Mesenchymal stem cell (in vitro differentiated cells and primary cell): ENCODE data around the gene STAU1.
"Not testable (repeated sequence)": the region's sequence is repeated elsewhere in the genome, so short reads cannot be mapped to it uniquely, and the experiment has no call there.

ENCODE experiments used
- DNase-seq: peaks from one replicate; pipeline ENCODE4 v3.0.0-alpha.2; 2013
- H2AFZ ChIP-seq: one replicate; pipeline ENCODE4 v1.6.1; 2013; ENCODE audit warnings: low read depth, mild to moderate bottlenecking, control low read depth, inconsistent platforms, low read length, moderate library complexity
- H2AK5ac ChIP-seq: 2 replicates; pipeline ENCODE4 v1.6.1; 2013; ENCODE audit warnings: low read length, moderate library complexity, mild to moderate bottlenecking, inconsistent platforms; ENCODE audit not compliant: severe bottlenecking
- H2BK120ac ChIP-seq: one replicate; pipeline ENCODE4 v1.6.1; 2013; ENCODE audit warnings: low read depth, mild to moderate bottlenecking, inconsistent platforms, low read length, moderate library complexity
- H2BK12ac ChIP-seq, 2 experiments: one replicate each; pipeline ENCODE4 v1.6.1; 2013; ENCODE audit warnings: inconsistent platforms in 2 of 2, low read length in 2 of 2, mild to moderate bottlenecking in 2 of 2, moderate library complexity in 2 of 2, control low read depth in 1 of 2
- H2BK15ac ChIP-seq: one replicate; pipeline ENCODE4 v1.6.1; 2013; ENCODE audit warnings: mild to moderate bottlenecking, low read depth, inconsistent platforms; ENCODE audit not compliant: poor library complexity, severe bottlenecking
- H2BK5ac ChIP-seq: 2 replicates; pipeline ENCODE4 v1.6.1; 2013; ENCODE audit warnings: low read depth, mild to moderate bottlenecking, low read length, control low read depth, inconsistent platforms; ENCODE audit not compliant: poor library complexity, severe bottlenecking
- H3K14ac ChIP-seq, 2 experiments: one replicate each; pipeline ENCODE4 v1.6.1; 2013; ENCODE audit warnings: inconsistent platforms in 2 of 2, low read length in 2 of 2, control low read depth in 1 of 2, mild to moderate bottlenecking in 1 of 2, moderate library complexity in 1 of 2
- H3K18ac ChIP-seq, 2 experiments: one replicate each; pipeline ENCODE4 v1.6.1; 2013; ENCODE audit warnings: inconsistent platforms in 2 of 2, low read length in 2 of 2, control low read depth in 1 of 2, low read depth in 1 of 2, mild to moderate bottlenecking in 1 of 2
- H3K23ac ChIP-seq, 2 experiments: one replicate each; pipeline ENCODE4 v1.6.1; 2013; ENCODE audit warnings: inconsistent platforms in 2 of 2, low read length in 2 of 2, mild to moderate bottlenecking in 2 of 2, moderate library complexity in 2 of 2, control low read depth in 1 of 2
- H3K27ac ChIP-seq: 2 replicates; pipeline ENCODE4 v1.5.1; 2013; ENCODE audit warnings: mild to moderate bottlenecking, moderate library complexity, low read length, control low read depth, inconsistent platforms; ENCODE audit not compliant: poor library complexity, severe bottlenecking
- H3K27me3 ChIP-seq, 2 experiments: 2 replicates each; pipeline versions ENCODE4 v1.6.1 to v1.7.0; 2013; ENCODE audit warnings: low read length in 2 of 2, mild to moderate bottlenecking in 2 of 2, moderate library complexity in 2 of 2, control low read depth in 1 of 2, inconsistent platforms in 1 of 2; ENCODE audit not compliant: control insufficient read depth in 1 of 2, insufficient read depth in 1 of 2
- H3K36me3 ChIP-seq, 2 experiments: 2 replicates each; pipeline versions ENCODE4 v1.6.1 to v1.7.0; 2013; ENCODE audit warnings: low read length in 2 of 2, control low read depth in 1 of 2, inconsistent platforms in 1 of 2, low read depth in 1 of 2, mild to moderate bottlenecking in 1 of 2; ENCODE audit not compliant: insufficient read depth in 2 of 2, control insufficient read depth in 1 of 2
- H3K4ac ChIP-seq, 2 experiments: one replicate each; pipeline ENCODE4 v1.6.1; 2013; ENCODE audit warnings: inconsistent platforms in 2 of 2, low read length in 2 of 2, mild to moderate bottlenecking in 2 of 2, moderate library complexity in 2 of 2, control low read depth in 1 of 2, low read depth in 1 of 2
- H3K4me1 ChIP-seq: 2 replicates; pipeline ENCODE4 v1.6.1; 2013; ENCODE audit warnings: low read depth, low read length, control low read depth; ENCODE audit not compliant: control insufficient read depth, insufficient read depth
- H3K4me2 ChIP-seq: 2 replicates; pipeline ENCODE4 v1.6.1; 2013; ENCODE audit warnings: low read length, mild to moderate bottlenecking, inconsistent platforms; ENCODE audit not compliant: poor library complexity, severe bottlenecking
- H3K4me3 ChIP-seq, 2 experiments: 2 replicates each; pipeline versions ENCODE4 v1.5.1 to v1.7.0; 2013; ENCODE audit warnings: low read length in 2 of 2, mild to moderate bottlenecking in 2 of 2, control low read depth in 1 of 2, low read depth in 1 of 2; ENCODE audit not compliant: insufficient read depth in 1 of 2
- H3K79me1 ChIP-seq: replicated peaks from 2 replicates; pipeline ENCODE4 v1.6.1; 2013; ENCODE audit warnings: mild to moderate bottlenecking, control low read depth, low read length, inconsistent platforms; ENCODE audit not compliant: poor library complexity, severe bottlenecking
- H3K9ac ChIP-seq: 2 replicates; pipeline ENCODE4 v1.7.0; 2013; ENCODE audit warnings: mild to moderate bottlenecking, low read length, moderate library complexity
- H3K9me3 ChIP-seq: 2 replicates; pipeline ENCODE4 v1.7.0; 2013; ENCODE audit warnings: mild to moderate bottlenecking, low read length; ENCODE audit not compliant: control insufficient read depth
- H4K8ac ChIP-seq: one replicate; pipeline ENCODE4 v1.6.1; 2013; ENCODE audit warnings: inconsistent platforms, mild to moderate bottlenecking, low read length, moderate library complexity
- H4K91ac ChIP-seq: one replicate; pipeline ENCODE4 v1.6.1; 2013; ENCODE audit warnings: mild to moderate bottlenecking, low read length, inconsistent platforms
- WGBS: methylation state at CpG from one replicate; pipeline ENCODE4 v1.1.7; 2013; ENCODE audit warnings: mixed read lengths; 5-methylcytosine and 5-hydroxymethylcytosine counted together

The STAU1 gene

GRCh38 chr20:49185071-49185761, 2.9 kb downstream of the STAU1 start:
- H4K8ac ChIP-seq = no peak overlapping the region
- H3K14ac ChIP-seq = no peak overlapping the region
- no peak overlapping the region for H2BK12ac ChIP-seq
- no peak for DNase-seq
- no peak overlapping the region for H2BK15ac ChIP-seq
- no peak overlapping the region for H3K18ac ChIP-seq
- H3K27ac ChIP-seq = no peak overlapping the region
- peaks cover 10% of the 10 kb centered on the region for H3K4me1 ChIP-seq
- H3K27me3 ChIP-seq = no peaks in the 10 kb centered on the region
- H3K9me3 ChIP-seq = no peaks in the 10 kb centered on the region
- peaks cover 0 to 5% of the 10 kb centered on the region in 2 experiments for H3K36me3 ChIP-seq
- no peak overlapping the region for H2AK5ac ChIP-seq
- H3K4ac ChIP-seq = no peak overlapping the region
- no peak overlapping the region for H2BK120ac ChIP-seq
- H3K4me2 ChIP-seq = no peak overlapping the region
- H2AFZ ChIP-seq = no peak overlapping the region
- H3K9ac ChIP-seq = peak overlapping the region; percentile 36
- WGBS = 87% methylated on average over 2 of the region's 6 CpGs
- no peaks in the 10 kb centered on the region for H3K79me1 ChIP-seq
- H4K91ac ChIP-seq = no peak overlapping the region
- no peak overlapping the region for H2BK5ac ChIP-seq
- no peak overlapping the region for H3K23ac ChIP-seq
- no peak overlapping the region for H3K4me3 ChIP-seq

GRCh38 chr20:49184691-49185070, 3.5 kb downstream of the STAU1 start:
- Histone ChIP-seq H3K79me1 (no peaks in the 10 kb centered on the region), H2AFZ (no peak overlapping the region), H2BK15ac (no peak overlapping the region), H3K36me3 (peaks cover 0 to 5% of the 10 kb centered on the region in 2 experiments), H3K9me3 (no peaks in the 10 kb centered on the region), H3K18ac (no peak overlapping the region), H3K4ac (no peak overlapping the region), H3K4me3 (no peak overlapping the region), H3K4me1 (peaks cover 10% of the 10 kb centered on the region), H2BK5ac (no peak overlapping the region), H4K91ac (no peak overlapping the region), H3K4me2 (no peak overlapping the region), H2AK5ac (no peak overlapping the region), H4K8ac (no peak overlapping the region), H3K27me3 (no peaks in the 10 kb centered on the region), H2BK12ac (no peak overlapping the region), H2BK120ac (no peak overlapping the region), H3K23ac (no peak overlapping the region), H3K27ac (no peak overlapping the region), H3K9ac (peak overlapping the region; percentile 36), H3K14ac (no peak overlapping the region)
- 100% methylated on average over 1 of the region's 3 CpGs for WGBS
- no peak for DNase-seq

- not testable (repeated sequence) for DNase-seq, H3K79me1 ChIP-seq, H3K4ac ChIP-seq, H3K18ac ChIP-seq, H2BK15ac ChIP-seq, H2BK12ac ChIP-seq, H3K14ac ChIP-seq, H4K8ac ChIP-seq, H3K27me3 ChIP-seq, H3K36me3 ChIP-seq, H3K4me1 ChIP-seq, H3K9me3 ChIP-seq, H3K4me2 ChIP-seq, H2BK5ac ChIP-seq, H3K27ac ChIP-seq, H3K4me3 ChIP-seq, H2AK5ac ChIP-seq, H2AFZ ChIP-seq, H2BK120ac ChIP-seq, H3K23ac ChIP-seq, H4K91ac ChIP-seq
- H3K9ac ChIP-seq = peak overlapping the region; percentile 36
- 97% methylated on average over 5 of the region's 5 CpGs for WGBS
Observed at GRCh38 chr20:49184084-49184501, 4.0 kb downstream of the STAU1 start.

GRCh38 chr20:49183444-49183843, 4.7 kb downstream of the STAU1 start:
- no peaks in the 10 kb centered on the region for H3K27me3 ChIP-seq
- no peak overlapping the region for H2BK15ac ChIP-seq
- no peaks in the 10 kb centered on the region for H3K9me3 ChIP-seq
- H3K79me1 ChIP-seq = no peaks in the 10 kb centered on the region
- no peak overlapping the region for H2BK12ac ChIP-seq
- H4K8ac ChIP-seq = no peak overlapping the region
- H3K23ac ChIP-seq = no peak overlapping the region
- H3K14ac ChIP-seq = no peak overlapping the region
- no peak overlapping the region for H3K4me3 ChIP-seq
- no peak overlapping the region for H2BK120ac ChIP-seq
- H3K36me3 ChIP-seq = peaks cover 2 to 5% of the 10 kb centered on the region in 2 experiments
- H3K9ac ChIP-seq = no peak overlapping the region
- H3K4me2 ChIP-seq = no peak overlapping the region
- no peak overlapping the region for H2AFZ ChIP-seq
- no peak overlapping the region for H3K18ac ChIP-seq
- no peak for DNase-seq
- WGBS = 91% methylated on average over 2 of the region's 3 CpGs
- H3K4me1 ChIP-seq = peaks cover 10% of the 10 kb centered on the region
- H4K91ac ChIP-seq = no peak overlapping the region
- no peak overlapping the region for H2AK5ac ChIP-seq
- no peak overlapping the region for H3K27ac ChIP-seq
- H3K4ac ChIP-seq = no peak overlapping the region
- H2BK5ac ChIP-seq = no peak overlapping the region
